ENCODE data around the gene GNL3L. TPM values are rescaled to one million over a fixed set of nuclear protein-coding genes. Genes with fewer than 3 reads are reported as not detected.

The GNL3L gene
- total and polyA plus RNA-seq, 2 donors (not counting 1 experiment from before 2014, with no cell fraction given): 14.5 to 47.2 TPM

- Histone ChIP-seq H3K9ac (ENCODE audit: low read length) (no peak overlapping the region), H3K4me1 (ENCODE audit: control insufficient read depth in 2 of 2, insufficient read depth in 2 of 2, low read length in 2 of 2) (peaks cover 0 to 9% of the 10 kb centered on the region in 2 donors), H3K79me2 (ENCODE audit: control insufficient read depth, insufficient read depth, low read length) (no peaks in the 10 kb centered on the region), H3K27ac (ENCODE audit: low read length in 2 of 2) (no peak overlapping the region), H3K4me3 (ENCODE audit: control extremely low read depth in 1 of 5, extremely low read depth in 1 of 5, insufficient read depth in 1 of 5, low read depth in 2 of 5, low read length in 4 of 5) (no peak overlapping the region), H3K4me2 (replicated peaks; ENCODE audit: low read depth, low read length, poor library complexity, severe bottlenecking) (no peak overlapping the region), H3K36me3 (replicated peaks in 1 of 2; ENCODE audit: control extremely low read depth in 1 of 2, control insufficient read depth in 1 of 2, extremely low read depth in 1 of 2, insufficient read depth in 2 of 2, low read length in 1 of 2) (no peaks in the 10 kb centered on the region), H3K9me3 (ENCODE audit: control extremely low read depth in 1 of 3, control insufficient read depth in 2 of 3, insufficient read depth in 1 of 3, low read length in 2 of 3) (no peaks in the 10 kb centered on the region), H4K20me1 (ENCODE audit: control insufficient read depth, insufficient read depth, low read length, poor library complexity, severe bottlenecking) (no peaks in the 10 kb centered on the region), H2AFZ (ENCODE audit: insufficient read depth, low read depth, low read length, poor library complexity, severe bottlenecking) (no peak overlapping the region), H3K27me3 (replicated peaks in 1 of 4; ENCODE audit: control extremely low read depth in 1 of 4, control insufficient read depth in 3 of 4, insufficient read depth in 4 of 4, low read length in 3 of 4) (no peaks in the 10 kb centered on the region)
- Mint-ChIP-seq H3K27ac (peak overlapping the region; percentile 32), H3K27me3 (no peaks in the 10 kb centered on the region), H3K4me1 (peaks cover 4% of the 10 kb centered on the region), H3K4me3 (no peak overlapping the region), H3K9me3 (ENCODE audit: insufficient read depth) (no peaks in the 10 kb centered on the region)
- no peak for ATAC-seq (ENCODE audit: low read depth)
- no peak for TF ChIP-seq EZH2 (IDR thresholded peaks at IDR 0.05; ENCODE audit: borderline replicate concordance, insufficient read depth, low read depth, low read length, poor library complexity, severe bottlenecking)
- TF ChIP-seq, protein P1, sequence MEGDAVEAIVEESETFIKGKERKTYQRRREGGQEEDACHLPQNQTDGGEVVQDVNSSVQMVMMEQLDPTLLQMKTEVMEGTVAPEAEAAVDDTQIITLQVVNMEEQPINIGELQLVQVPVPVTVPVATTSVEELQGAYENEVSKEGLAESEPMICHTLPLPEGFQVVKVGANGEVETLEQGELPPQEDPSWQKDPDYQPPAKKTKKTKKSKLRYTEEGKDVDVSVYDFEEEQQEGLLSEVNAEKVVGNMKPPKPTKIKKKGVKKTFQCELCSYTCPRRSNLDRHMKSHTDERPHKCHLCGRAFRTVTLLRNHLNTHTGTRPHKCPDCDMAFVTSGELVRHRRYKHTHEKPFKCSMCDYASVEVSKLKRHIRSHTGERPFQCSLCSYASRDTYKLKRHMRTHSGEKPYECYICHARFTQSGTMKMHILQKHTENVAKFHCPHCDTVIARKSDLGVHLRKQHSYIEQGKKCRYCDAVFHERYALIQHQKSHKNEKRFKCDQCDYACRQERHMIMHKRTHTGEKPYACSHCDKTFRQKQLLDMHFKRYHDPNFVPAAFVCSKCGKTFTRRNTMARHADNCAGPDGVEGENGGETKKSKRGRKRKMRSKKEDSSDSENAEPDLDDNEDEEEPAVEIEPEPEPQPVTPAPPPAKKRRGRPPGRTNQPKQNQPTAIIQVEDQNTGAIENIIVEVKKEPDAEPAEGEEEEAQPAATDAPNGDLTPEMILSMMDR (IDR thresholded peaks at IDR 0.05): no peak
- no CpG with 5 or more reads among the region's 2 CpGs for WGBS (ENCODE audit: insufficient coverage)
- intact Hi-C loops (cut with micrococcal nuclease): no loop called here
- CTCF ChIA-PET: no interaction called here
- DNase-seq: peak; percentile 5
- POLR2A ChIA-PET: no interaction called here
Measured at GRCh38 chrX:54597728-54598127, 67.7 kb downstream of the GNL3L start.

DNA sequence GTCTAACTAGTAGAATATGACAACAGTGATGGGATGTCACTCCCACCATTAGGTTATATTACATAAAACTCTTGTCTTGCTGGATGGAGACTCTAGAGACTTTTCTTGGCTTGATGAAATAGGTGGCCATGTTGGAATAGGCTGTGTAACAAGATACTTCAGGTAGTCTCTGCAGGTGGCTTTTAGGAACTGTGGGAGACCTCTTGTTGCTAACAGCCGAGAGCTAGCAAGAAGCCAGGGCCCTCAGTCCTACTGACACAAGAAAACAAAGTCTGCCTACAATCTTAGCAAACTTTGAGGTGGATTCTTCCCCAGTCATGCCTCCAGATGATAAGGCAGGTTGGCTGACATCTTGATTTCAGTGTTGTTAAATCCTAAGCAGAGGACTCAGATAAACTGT lies 72.5 kb downstream of the GNL3L start:
- no peak overlapping the region for H3K4me3 ChIP-seq (ENCODE audit: control extremely low read depth in 1 of 5, extremely low read depth in 1 of 5, insufficient read depth in 1 of 5, low read depth in 2 of 5, low read length in 4 of 5)

More for the DNA sequence above, 72.5 kb downstream of the GNL3L start:
- no CpG with 5 or more reads among the region's 1 CpG for WGBS (ENCODE audit: insufficient coverage)
- no peak overlapping the region for H3K4me3 Mint-ChIP-seq
- TF ChIP-seq, protein P1 (IDR thresholded peaks at IDR 0.05): no peak
- TF ChIP-seq EZH2 (IDR thresholded peaks at IDR 0.05; ENCODE audit: borderline replicate concordance, insufficient read depth, low read depth, low read length, poor library complexity, severe bottlenecking): no peak
- Histone ChIP-seq H3K27ac (ENCODE audit: low read length in 2 of 2) (no peak overlapping the region), H3K9me3 (ENCODE audit: control extremely low read depth in 1 of 3, control insufficient read depth in 2 of 3, insufficient read depth in 1 of 3, low read length in 2 of 3) (no peaks in the 10 kb centered on the region), H3K36me3 (replicated peaks in 1 of 2; ENCODE audit: control extremely low read depth in 1 of 2, control insufficient read depth in 1 of 2, extremely low read depth in 1 of 2, insufficient read depth in 2 of 2, low read length in 1 of 2) (no peaks in the 10 kb centered on the region), H3K9ac (ENCODE audit: low read length) (no peak overlapping the region), H3K27me3 (replicated peaks in 1 of 4; ENCODE audit: control extremely low read depth in 1 of 4, control insufficient read depth in 3 of 4, insufficient read depth in 4 of 4, low read length in 3 of 4) (no peaks in the 10 kb centered on the region), H3K4me2 (replicated peaks; ENCODE audit: low read depth, low read length, poor library complexity, severe bottlenecking) (no peak overlapping the region), H3K4me1 (ENCODE audit: control insufficient read depth in 2 of 2, insufficient read depth in 2 of 2, low read length in 2 of 2) (peaks cover 0 to 3% of the 10 kb centered on the region in 2 donors), H3K79me2 (ENCODE audit: control insufficient read depth, insufficient read depth, low read length) (no peaks in the 10 kb centered on the region), H2AFZ (ENCODE audit: insufficient read depth, low read depth, low read length, poor library complexity, severe bottlenecking) (no peak overlapping the region), H4K20me1 (ENCODE audit: control insufficient read depth, insufficient read depth, low read length, poor library complexity, severe bottlenecking) (no peaks in the 10 kb centered on the region)
- H3K9me3 Mint-ChIP-seq (ENCODE audit: insufficient read depth): no peaks in the 10 kb centered on the region
- H3K4me1 Mint-ChIP-seq: peaks cover 10% of the 10 kb centered on the region
- intact Hi-C loops (cut with micrococcal nuclease): no loop called here
- no peaks in the 10 kb centered on the region for H3K27me3 Mint-ChIP-seq
- ChIA-PET CTCF (no interaction called here), POLR2A (interaction anchor here (0.6 kb wide), 1 partner anchor 99 kb away, joined by 3 read pairs; no protein-coding TSS in a partner anchor)
- no peak overlapping the region for H3K27ac Mint-ChIP-seq
- DNase-seq (no peak), ATAC-seq (ENCODE audit: low read depth) (no peak)

Other genes with a start within 250 kb of the GNL3L start
- gene WNK3, start 172.2 kb upstream of the GNL3L start, total RNA-seq: 1.2 and 1.8 TPM in 2 replicates
- gene WNK3, start 172.2 kb upstream of the GNL3L start, polyA plus RNA-seq: 0.07 and 0.12 TPM in 2 replicates
- gene TSR2, start 89.8 kb upstream of the GNL3L start, total RNA-seq: 38.3 and 41.4 TPM in 2 replicates
- gene TSR2, start 89.8 kb upstream of the GNL3L start, polyA plus RNA-seq: 13.7 and 19.5 TPM in 2 replicates
- 0.12 and 0.20 TPM in 2 replicates for gene FGD1, start 34.0 kb upstream of the GNL3L start, total RNA-seq
- 0.03 TPM in 1 of 2 replicates, not detected in the other for gene FGD1, start 34.0 kb upstream of the GNL3L start, polyA plus RNA-seq

Data from B cell (primary cell).